Stimulated activated CD4-positive, alpha-beta T cell treated with anti-CD3 and anti-CD28 coated beads, Interleukin-12 subunit alpha, Interleukin-12 subunit beta, amount 100 ng/mL, for 4 hours (primary cell): ENCODE measurements around the gene OR5B21.

Experiments used
- DNase-seq: peaks from one replicate; pipeline ENCODE4 v3.0.0-alpha.2; 2020

The OR5B21 gene

GRCh38 chr11:58490827-58491226 lies 17.1 kb downstream of the OR5B21 start:
- DNase-seq, result no peak

GRCh38 chr11:58487170-58487569 lies 20.7 kb downstream of the OR5B21 start:
- DNase-seq, result no peak

- DNase-seq, result no peak
These were observed 21.9 kb downstream of the OR5B21 start for GRCh38 chr11:58485961-58486360.

- no peak for DNase-seq
These were observed 36.0 kb downstream of the OR5B21 start for GRCh38 chr11:58471892-58472291.

- DNase-seq, result no peak
These were observed 41.6 kb downstream of the OR5B21 start for GRCh38 chr11:58466293-58466692.

- DNase-seq, result no peak
These were observed 42.2 kb downstream of the OR5B21 start for GRCh38 chr11:58465690-58466089.
